H9 (cell line): Measurements from ENCODE around the gene CUEDC2. TPM values are rescaled to one million over a fixed set of nuclear protein-coding genes. Genes with fewer than 3 reads are reported as not detected.

ENCODE experiments used
- DNase-seq: peaks from one replicate; pipeline ENCODE4 v3.0.0-alpha.2; 2017
- H2AFZ ChIP-seq: one replicate; pipeline ENCODE4 v1.6.1; 2013; ENCODE audit warnings: mild to moderate bottlenecking, low read length, control low read depth, moderate library complexity
- H2AK5ac ChIP-seq: 2 replicates; pipeline ENCODE4 v1.6.1; 2013; ENCODE audit warnings: low read length, control low read depth, mixed read lengths; ENCODE audit not compliant: insufficient read length
- H2BK120ac ChIP-seq: one replicate; pipeline ENCODE4 v1.6.1; 2013; ENCODE audit warnings: low read depth, mild to moderate bottlenecking, low read length, control low read depth, inconsistent platforms; ENCODE audit not compliant: poor library complexity, severe bottlenecking
- H2BK12ac ChIP-seq: 2 replicates; pipeline ENCODE4 v1.6.1; 2013; ENCODE audit warnings: low read length, control low read depth, mixed read lengths, low read depth; ENCODE audit not compliant: insufficient read length
- H2BK15ac ChIP-seq: 2 replicates; pipeline ENCODE4 v1.6.1; 2013; ENCODE audit warnings: low read depth, low read length, control low read depth
- H2BK20ac ChIP-seq: one replicate; pipeline ENCODE4 v1.6.1; 2013; ENCODE audit warnings: low read depth, mild to moderate bottlenecking, low read length, control low read depth, inconsistent platforms; ENCODE audit not compliant: poor library complexity, severe bottlenecking
- H2BK5ac ChIP-seq: 2 replicates; pipeline ENCODE4 v1.6.1; 2013; ENCODE audit warnings: low read length, control low read depth, mixed read lengths; ENCODE audit not compliant: insufficient read length
- H3K14ac ChIP-seq: 2 replicates; pipeline ENCODE4 v1.6.1; 2013; ENCODE audit warnings: low read length, control low read depth; ENCODE audit not compliant: insufficient read depth
- H3K18ac ChIP-seq: 2 replicates; pipeline ENCODE4 v1.6.1; 2013; ENCODE audit warnings: low read depth, mild to moderate bottlenecking, mixed read lengths, low read length, control low read depth; ENCODE audit not compliant: insufficient read length
- H3K23ac ChIP-seq: 2 replicates; pipeline ENCODE4 v1.6.1; 2013; ENCODE audit warnings: low read length, control low read depth, mixed read lengths, low read depth; ENCODE audit not compliant: insufficient read length
- H3K23me2 ChIP-seq: 2 replicates; pipeline ENCODE4 v1.6.1; 2013; ENCODE audit warnings: low read depth, mild to moderate bottlenecking, mixed read lengths, low read length, control low read depth; ENCODE audit not compliant: insufficient read length, poor library complexity, severe bottlenecking
- H3K27ac ChIP-seq: 2 replicates; pipeline ENCODE4 v1.5.1; 2013; ENCODE audit warnings: low read length, control low read depth, mixed read lengths, low read depth; ENCODE audit not compliant: insufficient read length
- H3K27me3 ChIP-seq: 2 replicates; pipeline ENCODE4 v1.6.1; 2013; ENCODE audit warnings: low read length, control low read depth, inconsistent platforms; ENCODE audit not compliant: insufficient read depth
- H3K4ac ChIP-seq: 2 replicates; pipeline ENCODE4 v1.6.1; 2013; ENCODE audit warnings: low read depth, mild to moderate bottlenecking, control low read depth, inconsistent platforms, low read length, moderate library complexity
- H3K4me1 ChIP-seq: 2 replicates; pipeline ENCODE4 v1.6.1; 2013; ENCODE audit warnings: low read length, control low read depth, inconsistent platforms; ENCODE audit not compliant: insufficient read depth
- H3K4me2 ChIP-seq: 2 replicates; pipeline ENCODE4 v1.6.1; 2013; ENCODE audit warnings: low read length, control low read depth, mixed read lengths; ENCODE audit not compliant: insufficient read length, insufficient read depth
- H3K56ac ChIP-seq: 2 replicates; pipeline ENCODE4 v1.6.1; 2013; ENCODE audit warnings: low read depth, mild to moderate bottlenecking, mixed read lengths, low read length, control low read depth; ENCODE audit not compliant: insufficient read length
- H3K79me1 ChIP-seq: 2 replicates; pipeline ENCODE4 v1.6.1; 2013; ENCODE audit warnings: low read depth, mild to moderate bottlenecking, moderate library complexity, low read length, control low read depth, inconsistent platforms; ENCODE audit not compliant: insufficient read depth, poor library complexity, severe bottlenecking
- H3K79me2 ChIP-seq: 2 replicates; pipeline ENCODE4 v1.6.1; 2013; ENCODE audit warnings: low read length, control low read depth, inconsistent platforms; ENCODE audit not compliant: insufficient read depth
- H3K9ac ChIP-seq: 2 replicates; pipeline ENCODE4 v1.6.1; 2013; ENCODE audit warnings: low read length, control low read depth, mixed read lengths; ENCODE audit not compliant: insufficient read length; ENCODE audit errors: extremely low read depth
- H3K9me3 ChIP-seq: one replicate; pipeline ENCODE4 v1.6.1; 2013; ENCODE audit warnings: low read depth, low read length, inconsistent platforms; ENCODE audit not compliant: control insufficient read depth
- H3T11ph ChIP-seq: one replicate; pipeline ENCODE4 v1.6.1; 2013; ENCODE audit warnings: mild to moderate bottlenecking, low read length, control low read depth, inconsistent platforms
- H4K20me1 ChIP-seq: one replicate; pipeline ENCODE4 v1.6.1; 2013; ENCODE audit not compliant: control insufficient read depth, insufficient read length, insufficient read depth
- H4K5ac ChIP-seq: 2 replicates; pipeline ENCODE4 v1.6.1; 2013; ENCODE audit warnings: low read depth, mild to moderate bottlenecking, mixed read lengths, low read length, control low read depth; ENCODE audit not compliant: insufficient read length
- H4K8ac ChIP-seq: replicated peaks from 2 replicates; pipeline ENCODE4 v1.6.1; 2013; ENCODE audit warnings: low read length, control low read depth, mixed read lengths, low read depth; ENCODE audit not compliant: insufficient read length
- H4K91ac ChIP-seq: 2 replicates; pipeline ENCODE4 v1.6.1; 2013; ENCODE audit warnings: low read depth, mild to moderate bottlenecking, moderate library complexity, mixed read lengths, low read length, control low read depth; ENCODE audit not compliant: insufficient read length
- H3K27ac Mint-ChIP-seq, 3 experiments: 2 replicates in 2 of 3; 3 replicates in 1 of 3; pipeline ENCODE4 v1.8.0; 2020 to 2021; ENCODE audit warnings: mixed read lengths in 3 of 3, mild to moderate bottlenecking in 1 of 3, moderate library complexity in 1 of 3
- H3K27me3 Mint-ChIP-seq: 2 replicates; pipeline ENCODE4 v1.8.0; 2021; ENCODE audit warnings: low read depth, mild to moderate bottlenecking, moderate library complexity, mixed read lengths
- H3K36me3 Mint-ChIP-seq, 3 experiments: 2 replicates in 2 of 3; 3 replicates in 1 of 3; pipeline ENCODE4 v1.8.0; 2020 to 2021; ENCODE audit warnings: low read depth in 3 of 3, mixed read lengths in 3 of 3; ENCODE audit not compliant: insufficient read depth in 1 of 3
- H3K4me1 Mint-ChIP-seq, 2 experiments: 2 replicates each; pipeline ENCODE4 v1.8.0; 2020; ENCODE audit warnings: mixed read lengths in 2 of 2
- H3K4me3 Mint-ChIP-seq, 2 experiments: 2 replicates in 1 of 2; 3 replicates in 1 of 2; pipeline ENCODE4 v1.8.0; 2020 to 2021; ENCODE audit warnings: mild to moderate bottlenecking in 2 of 2, mixed read lengths in 2 of 2, moderate library complexity in 1 of 2
- H3K9me3 Mint-ChIP-seq, 2 experiments: 2 replicates in 1 of 2; 3 replicates in 1 of 2; pipeline ENCODE4 v1.8.0; 2020; ENCODE audit warnings: mild to moderate bottlenecking in 2 of 2, mixed read lengths in 2 of 2, moderate library complexity in 1 of 2
- CTCF ChIP-seq: fragments of 200-600 bp; sonication (generic); conservative IDR thresholded peaks from 3 replicates; pipeline ENCODE4 v1.8.0; 2021; ENCODE audit warnings: antibody characterized with exemption, mild to moderate bottlenecking
- whole genome bisulfite sequencing: extraction: QIAGEN DNeasy Blood & Tissue Kit; methylation state at CpG from one replicate; pipeline ENCODE4 v1.1.7; 2013; ENCODE audit warnings: missing lambda C conversion rate, low lambda C conversion rate, mixed read lengths; ENCODE audit not compliant: insufficient read length; ENCODE audit errors: extremely low coverage; 5-methylcytosine and 5-hydroxymethylcytosine counted together
- total RNA-seq: library from RNA; stranded (reverse); gene quantifications from 2 replicates; pipeline ENCODE4 v1.2.1, GENCODE V29; 2021

CUEDC2 gene
- total RNA-seq, 1 experiment from 2014 or later, result 41.2 TPM

GRCh38 chr10:102379383-102379782 is 53.0 kb downstream of the CUEDC2 start:
- Mint-ChIP-seq H3K4me3 (no peak overlapping the region), H3K27ac (no peak overlapping the region), H3K36me3 (peaks cover 8 to 38% (median 23%) of the 10 kb centered on the region in 3 experiments), H3K4me1 (no peaks in the 10 kb centered on the region), H3K27me3 (no peaks in the 10 kb centered on the region), H3K9me3 (no peaks in the 10 kb centered on the region)
- Histone ChIP-seq H3T11ph (no peak overlapping the region), H2AFZ (no peak overlapping the region), H4K91ac (no peak overlapping the region), H4K5ac (no peak overlapping the region), H3K4me2 (no peak overlapping the region), H3K9ac (no peak overlapping the region), H3K23me2 (no peaks in the 10 kb centered on the region), H3K4me1 (no peaks in the 10 kb centered on the region), H3K79me1 (no peaks in the 10 kb centered on the region), H3K9me3 (no peaks in the 10 kb centered on the region), H2BK12ac (no peak overlapping the region), H4K8ac (no peak overlapping the region), H3K27ac (no peak overlapping the region), H3K18ac (no peak overlapping the region), H4K20me1 (no peaks in the 10 kb centered on the region), H2BK5ac (no peak overlapping the region), H3K23ac (no peak overlapping the region), H3K79me2 (no peaks in the 10 kb centered on the region), H3K14ac (no peak overlapping the region), H2BK15ac (no peak overlapping the region), H2AK5ac (no peak overlapping the region), H3K4ac (no peak overlapping the region), H3K27me3 (no peaks in the 10 kb centered on the region), H3K56ac (no peak overlapping the region), H2BK20ac (no peak overlapping the region), H2BK120ac (no peak overlapping the region)
- no peak for DNase-seq
- WGBS, result no CpG with 5 or more reads among the region's 6 CpGs
- no peak for TF ChIP-seq CTCF
